Measurements from ENCODE around the gene OR2AP1.
"Not testable (repeated sequence)": the region's sequence is repeated elsewhere in the genome, so short reads cannot be mapped to it uniquely, and the experiment has no call there.

- not testable (repeated sequence) for TF ChIP-seq CTCF, POLR2A (IDR thresholded peaks at IDR 0.05)
Observed at GRCh38 chr12:55570060-55570459, 2.2 kb upstream of the OR2AP1 start.

All from sigmoid colon (tissue), 3 donors.